Stimulated activated naive CD4-positive, alpha-beta T cell treated with Interleukin-2 at 50 U/mL for 16 hours (primary cell): ENCODE measurements around the gene EPS8L2.
"Not testable (repeated sequence)": the region's sequence is repeated elsewhere in the genome, so short reads cannot be mapped to it uniquely, and the experiment has no call there.

Experiments used
- DNase-seq: peaks from one replicate; lab custom pipeline; 2025; lab: John Stamatoyannopoulos, UW

EPS8L2 gene

GRCh38 chr11:690244-690643 lies 15.8 kb upstream of the EPS8L2 start:
- not testable (repeated sequence) for DNase-seq

GRCh38 chr11:690738-691633 lies 15.0 kb upstream of the EPS8L2 start:
- DNase-seq = no peak

- no peak for DNase-seq
Measured at GRCh38 chr11:691710-692590, 14.1 kb upstream of the EPS8L2 start.

DNA sequence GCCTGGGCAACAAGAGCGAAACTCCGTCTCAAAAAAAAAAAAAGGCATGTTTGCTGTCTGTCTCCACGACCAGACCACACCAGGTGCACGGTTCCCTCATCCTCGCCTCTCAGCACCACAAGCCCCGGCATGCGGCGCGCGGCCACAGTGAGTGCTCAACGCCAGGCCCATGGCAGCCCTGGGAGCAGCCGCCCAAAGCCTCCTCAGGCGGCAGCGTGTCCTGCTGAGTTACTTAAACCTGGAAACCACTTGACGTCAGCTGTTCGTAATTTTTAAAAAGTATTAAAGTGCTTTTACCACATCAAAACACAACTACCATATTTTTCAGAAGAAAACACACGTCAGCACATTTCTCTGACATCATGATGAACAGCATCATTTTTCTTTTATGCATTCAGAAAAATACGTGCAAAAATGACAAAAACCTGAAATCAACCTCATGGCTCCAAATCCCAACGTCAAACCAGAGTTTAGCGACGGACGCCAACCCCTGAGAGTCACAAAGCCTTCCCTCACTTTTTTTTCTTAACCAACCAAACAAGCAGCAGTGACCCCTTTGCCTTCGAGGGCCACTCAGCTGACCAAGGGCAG lies 13.1 kb upstream of the EPS8L2 start:
- no peak for DNase-seq

- DNase-seq = no peak
Measured at GRCh38 chr11:693415-693831, 12.6 kb upstream of the EPS8L2 start.

DNA sequence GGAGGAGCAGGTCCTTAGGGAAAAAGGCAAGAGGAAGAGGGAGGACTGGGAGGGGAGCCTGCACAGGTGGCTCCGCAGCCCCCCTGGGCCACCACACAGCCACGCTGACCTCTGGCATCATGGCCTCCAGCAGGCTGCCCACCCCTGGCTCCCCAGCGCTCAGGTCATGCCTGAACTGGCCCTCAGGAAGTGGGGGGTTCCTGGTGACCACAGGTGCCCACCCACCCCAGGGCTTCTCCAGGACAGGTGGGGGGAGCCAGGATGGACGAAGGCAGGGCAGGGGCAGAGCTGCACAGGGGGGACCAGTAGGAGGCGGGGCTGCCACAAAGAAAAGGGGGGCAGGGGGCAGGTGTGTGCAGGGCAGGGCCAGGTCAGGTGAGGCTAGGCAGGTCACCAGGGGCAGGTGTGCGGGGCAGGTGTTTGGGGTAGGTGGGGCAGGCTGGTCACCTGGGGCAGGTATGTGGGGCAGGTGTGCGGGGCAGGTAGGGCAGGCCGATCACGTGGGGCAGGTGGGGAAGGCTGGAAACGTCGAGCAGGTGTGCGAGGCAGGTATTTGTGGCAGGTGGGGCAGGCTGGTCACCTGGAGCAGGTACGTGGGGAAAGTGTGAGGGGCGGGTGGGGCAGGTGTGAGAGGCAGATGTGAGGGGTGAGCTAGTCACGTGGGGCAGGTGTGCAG lies 12.0 kb upstream of the EPS8L2 start:
- no peak for DNase-seq

- DNase-seq = peak; percentile 98
Measured at GRCh38 chr11:694563-695287, 11.3 kb upstream of the EPS8L2 start, which contains the start of gene DEAF1. Gene DEAF1 (minus strand): TSS chr11:695222. CDS start chr11:695047, 175 bp downstream.

- DNase-seq = no peak
Measured at GRCh38 chr11:695288-695537, 10.8 kb upstream of the EPS8L2 start.

GRCh38 chr11:695538-696248 lies 10.3 kb upstream of the EPS8L2 start, which contains the start of gene TMEM80:
Gene TMEM80 (plus strand): TSS chr11:695816. CDS start chr11:695828, 12 bp downstream.
- DNase-seq = peak; percentile 97

DNA sequence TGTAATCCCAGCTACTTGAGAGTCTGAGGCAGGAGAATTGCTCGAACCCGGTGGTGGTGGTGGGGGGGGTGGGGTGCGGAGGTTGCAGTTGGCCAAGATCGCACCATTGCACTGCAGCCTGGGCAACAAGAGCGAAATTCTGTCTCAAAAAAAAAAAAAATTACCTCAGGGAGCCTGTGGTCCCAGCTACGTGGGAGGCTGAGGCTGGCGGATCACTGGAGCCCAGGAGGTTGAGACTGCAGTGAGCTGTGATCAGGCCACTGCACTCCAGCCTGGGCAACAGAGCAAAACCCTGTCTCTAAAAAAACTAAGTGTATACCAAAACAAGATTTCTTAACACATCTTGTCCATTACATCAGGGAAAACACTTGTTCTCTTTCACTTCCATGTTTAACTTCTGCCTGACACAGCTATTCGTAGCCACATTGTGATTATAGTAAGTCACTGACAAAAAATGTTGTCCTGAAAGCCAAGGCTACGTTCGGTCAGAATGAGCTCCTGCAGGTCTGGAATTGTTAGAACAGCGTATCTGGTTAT lies 9.0 kb upstream of the EPS8L2 start:
- DNase-seq = no peak

DNA sequence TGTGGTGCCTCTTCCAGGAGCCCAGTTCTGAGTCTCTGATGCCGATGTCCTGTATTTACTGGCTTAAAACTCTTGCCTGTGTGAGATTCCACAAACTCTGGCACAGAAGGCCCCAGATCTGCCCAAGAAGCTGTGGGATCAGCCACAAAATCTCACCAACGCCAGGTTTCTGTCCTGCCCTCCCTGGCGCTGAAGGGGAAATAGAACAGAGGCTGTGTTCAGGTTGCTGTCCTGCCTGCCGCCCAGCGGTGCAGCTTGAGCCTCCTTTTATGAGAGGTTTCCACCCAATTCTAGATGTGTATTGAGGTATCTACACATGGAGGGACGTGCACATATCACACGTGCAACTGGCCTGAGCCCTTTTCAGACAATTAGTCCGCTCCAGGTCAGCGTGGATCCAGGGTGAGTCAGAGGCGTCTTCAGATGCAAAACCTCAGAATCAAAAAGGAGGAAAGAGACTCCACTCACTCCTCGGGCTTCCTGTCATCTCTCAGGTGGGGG lies 8.2 kb upstream of the EPS8L2 start:
- no peak for DNase-seq

DNA sequence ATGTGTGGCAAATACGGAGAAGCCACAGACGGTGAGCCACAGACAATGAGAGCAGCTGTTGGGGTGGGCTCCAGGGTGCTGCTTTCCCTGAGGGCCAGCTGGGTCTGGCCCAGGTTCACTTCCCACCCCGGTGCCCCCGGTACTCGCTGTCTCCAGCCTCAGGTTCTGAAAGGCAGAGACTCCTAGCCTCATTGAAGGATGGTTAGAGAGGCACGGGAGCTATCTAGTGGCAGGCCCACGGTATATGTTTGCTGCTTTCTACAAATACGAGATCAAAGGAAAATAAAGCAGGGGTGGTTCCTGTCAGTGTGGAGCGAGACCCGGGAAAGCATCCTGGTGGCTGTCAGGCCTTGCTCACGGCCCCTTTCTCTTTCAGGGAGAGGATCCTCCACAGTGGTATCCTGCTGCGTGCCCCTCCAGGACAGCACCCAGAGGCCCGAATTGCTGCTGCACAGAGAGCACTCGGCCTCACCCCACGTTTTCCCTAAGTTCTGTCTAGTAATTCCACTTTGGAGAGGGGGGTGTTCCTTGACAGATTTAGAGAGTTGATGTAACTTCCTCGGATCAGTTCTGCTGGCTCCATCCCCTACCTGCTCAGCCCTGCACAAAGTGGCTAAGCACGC lies 7.4 kb upstream of the EPS8L2 start:
- DNase-seq = no peak

- DNase-seq = no peak
Measured at GRCh38 chr11:699116-699508, 6.9 kb upstream of the EPS8L2 start.

DNA sequence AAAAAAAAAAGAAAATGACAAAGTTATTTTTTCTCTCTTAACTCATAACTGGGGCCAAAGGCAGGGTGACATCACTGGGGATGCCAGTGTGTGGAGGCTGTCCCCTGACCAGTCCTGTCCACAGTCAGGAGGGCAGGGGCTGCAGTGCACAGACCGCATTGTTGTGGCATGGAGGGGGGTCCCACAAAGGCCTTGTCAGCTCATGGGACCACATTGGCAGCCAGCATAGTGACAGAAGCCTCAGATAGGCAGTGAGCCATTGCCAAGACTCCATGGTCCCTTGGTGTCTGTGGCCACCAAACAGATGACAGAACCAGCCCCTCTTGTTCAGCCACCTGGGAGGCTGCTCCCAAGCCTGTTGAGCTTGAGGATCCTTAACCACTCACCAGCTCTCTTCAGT lies 6.3 kb upstream of the EPS8L2 start:
- DNase-seq = no peak

GRCh38 chr11:701741-702461 lies 4.1 kb upstream of the EPS8L2 start:
- DNase-seq = no peak

GRCh38 chr11:702462-703461 lies 3.3 kb upstream of the EPS8L2 start:
- no peak for DNase-seq

DNA sequence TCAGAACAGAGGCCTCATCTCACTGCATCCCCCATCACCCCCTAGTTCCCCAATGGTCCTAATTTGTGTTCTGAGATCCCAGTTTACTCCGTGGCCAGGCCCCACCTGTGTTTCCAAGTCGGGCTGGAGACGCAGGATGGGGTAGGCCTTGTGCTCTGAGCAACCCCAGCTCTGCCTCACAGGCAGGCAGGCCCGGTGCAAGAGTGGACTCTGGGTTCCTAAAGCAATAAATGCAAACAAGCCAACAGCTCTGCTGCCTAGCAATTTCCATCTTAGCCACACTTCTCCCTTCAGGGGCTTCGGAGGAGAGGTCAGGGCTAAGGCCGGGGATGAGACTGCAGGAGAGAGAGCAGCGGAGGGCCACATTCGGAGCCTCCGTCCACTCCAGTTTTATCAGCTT lies 2.5 kb upstream of the EPS8L2 start:
- DNase-seq = no peak

- DNase-seq = no peak
Measured at GRCh38 chr11:704228-704674, 1.8 kb upstream of the EPS8L2 start.
